Activated B cell treated with CpG ODN at 0.5 μM for 24 hours (primary cell): Measurements from ENCODE around the gene INPP4B. TPM values are rescaled to one million over a fixed set of nuclear protein-coding genes. Genes with fewer than 3 reads are reported as not detected.

ENCODE experiments used
- ATAC-seq: fragments of 200-7000 bp; cut with Tn5 transposase; one replicate; pipeline ENCODE4 v1.10.0; 2021; ENCODE audit warnings: low read depth, mild to moderate bottlenecking, moderate library complexity
- CTCF ChIA-PET: fragments of 350-600 bp; sonication (Branson Sonifier 250); formaldehyde crosslinking; loops from one replicate; lab custom pipeline; 2021; ENCODE audit warnings: antibody characterized with exemption; lab: Charles Lee
- POLR2A ChIA-PET: fragments of 350-600 bp; sonication (Branson Sonifier 250); formaldehyde crosslinking; loops from one replicate; lab custom pipeline; 2021; ENCODE audit warnings: antibody characterized with exemption; lab: Charles Lee
- DNase-seq: peaks from one replicate; pipeline ENCODE4 v3.0.0; 2022
- H3K27ac Mint-ChIP-seq: one replicate; pipeline ENCODE4 v1.8.0; 2020; ENCODE audit warnings: mixed read lengths
- H3K27me3 Mint-ChIP-seq: one replicate; pipeline ENCODE4 v1.8.0; 2021; ENCODE audit warnings: mixed read lengths
- H3K36me3 Mint-ChIP-seq: one replicate; pipeline ENCODE4 v1.8.0; 2021; ENCODE audit warnings: low read depth, mixed read lengths
- H3K4me1 Mint-ChIP-seq: one replicate; pipeline ENCODE4 v1.8.0; 2021; ENCODE audit warnings: mixed read lengths
- H3K4me3 Mint-ChIP-seq: one replicate; pipeline ENCODE4 v1.8.0; 2020; ENCODE audit warnings: mild to moderate bottlenecking, mixed read lengths
- H3K9me3 Mint-ChIP-seq: one replicate; pipeline ENCODE4 v1.8.0; 2020; ENCODE audit warnings: mixed read lengths
- intact Hi-C: fragments of 100-400 bp; cut with micrococcal nuclease; formaldehyde crosslinking; loops from one replicate; pipeline ENCODE4 v1.15.1; 2024
- total RNA-seq: library from RNA; stranded (reverse); gene quantifications from 2 replicates; pipeline ENCODE4 v1.2.3, GENCODE V29; 2022
- TF ChIP-seq, protein P1 (sequence below): fragments of 200-600 bp; IDR thresholded peaks from one replicate; pipeline ENCODE4 v1.8.0; 2022; ENCODE audit warnings: antibody characterized with exemption, mild to moderate bottlenecking

INPP4B gene
- total RNA-seq, 1 donor from 2014 or later: 0.11 TPM

DNA sequence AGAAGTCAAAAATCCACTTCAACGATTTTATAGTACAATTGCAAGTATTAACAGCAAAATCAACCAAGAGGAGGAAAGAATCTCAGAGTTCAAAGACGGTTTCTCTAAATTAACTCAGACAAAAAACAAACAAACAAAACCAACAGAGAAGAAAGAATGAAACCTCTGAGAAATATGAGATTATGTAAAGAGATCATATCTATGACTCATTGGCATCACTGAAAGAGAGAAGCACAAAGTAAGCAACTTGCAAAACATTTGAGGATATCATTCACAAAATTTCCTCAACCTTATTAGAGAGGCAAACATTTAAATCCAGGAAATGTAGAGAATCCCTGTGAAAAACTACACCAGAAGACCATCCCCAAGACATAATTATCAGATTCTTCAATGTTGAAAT is 370.4 kb downstream of the INPP4B start:
- H3K4me1 Mint-ChIP-seq: no peaks in the 10 kb centered on the region
- intact Hi-C loops: no loop called here
- ChIA-PET POLR2A (no interaction called here), CTCF (no interaction called here)
- H3K27ac Mint-ChIP-seq: no peak overlapping the region
- no peaks in the 10 kb centered on the region for H3K36me3 Mint-ChIP-seq
- no peak overlapping the region for H3K4me3 Mint-ChIP-seq
- H3K27me3 Mint-ChIP-seq: no peaks in the 10 kb centered on the region
- no peaks in the 10 kb centered on the region for H3K9me3 Mint-ChIP-seq
- ATAC-seq: no peak
- DNase-seq: no peak
- TF ChIP-seq, protein P1, sequence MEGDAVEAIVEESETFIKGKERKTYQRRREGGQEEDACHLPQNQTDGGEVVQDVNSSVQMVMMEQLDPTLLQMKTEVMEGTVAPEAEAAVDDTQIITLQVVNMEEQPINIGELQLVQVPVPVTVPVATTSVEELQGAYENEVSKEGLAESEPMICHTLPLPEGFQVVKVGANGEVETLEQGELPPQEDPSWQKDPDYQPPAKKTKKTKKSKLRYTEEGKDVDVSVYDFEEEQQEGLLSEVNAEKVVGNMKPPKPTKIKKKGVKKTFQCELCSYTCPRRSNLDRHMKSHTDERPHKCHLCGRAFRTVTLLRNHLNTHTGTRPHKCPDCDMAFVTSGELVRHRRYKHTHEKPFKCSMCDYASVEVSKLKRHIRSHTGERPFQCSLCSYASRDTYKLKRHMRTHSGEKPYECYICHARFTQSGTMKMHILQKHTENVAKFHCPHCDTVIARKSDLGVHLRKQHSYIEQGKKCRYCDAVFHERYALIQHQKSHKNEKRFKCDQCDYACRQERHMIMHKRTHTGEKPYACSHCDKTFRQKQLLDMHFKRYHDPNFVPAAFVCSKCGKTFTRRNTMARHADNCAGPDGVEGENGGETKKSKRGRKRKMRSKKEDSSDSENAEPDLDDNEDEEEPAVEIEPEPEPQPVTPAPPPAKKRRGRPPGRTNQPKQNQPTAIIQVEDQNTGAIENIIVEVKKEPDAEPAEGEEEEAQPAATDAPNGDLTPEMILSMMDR: no peak

DNA sequence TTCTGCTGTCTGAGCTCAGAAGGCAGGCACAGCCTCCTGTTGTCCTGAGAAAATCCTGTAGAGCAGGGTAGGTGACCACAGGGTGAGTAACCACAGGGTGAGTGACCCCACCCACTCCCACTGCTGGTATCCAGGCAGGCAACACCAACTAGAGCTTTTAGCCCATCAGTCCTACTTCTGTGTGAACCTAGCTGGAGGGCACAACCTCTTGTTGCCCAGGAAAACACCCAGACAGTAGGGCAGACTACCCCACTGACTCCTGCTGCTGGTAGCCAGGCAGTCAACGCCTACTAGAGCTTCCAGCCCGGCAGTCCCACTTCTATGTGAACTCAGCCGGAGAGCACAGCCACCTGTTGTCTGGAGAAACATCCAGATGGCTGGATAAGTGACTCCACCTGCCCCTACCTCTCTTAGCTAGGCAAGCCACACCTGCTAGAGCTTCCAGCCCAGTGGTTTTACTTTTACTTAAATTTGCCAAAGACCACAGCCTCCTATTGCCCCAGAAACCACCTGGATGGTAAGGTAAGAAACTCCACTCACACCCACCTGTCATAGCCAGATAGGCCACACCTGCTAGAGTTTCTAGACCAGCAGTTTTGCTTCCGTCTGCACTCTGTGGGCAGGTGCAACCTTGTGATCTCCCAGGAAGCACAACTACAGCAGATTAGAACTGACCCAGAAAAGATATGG is 371.6 kb downstream of the INPP4B start:
- intact Hi-C loops: no loop called here
- ATAC-seq (no peak), DNase-seq (no peak)
- Mint-ChIP-seq H3K9me3 (no peaks in the 10 kb centered on the region), H3K4me3 (no peak overlapping the region), H3K36me3 (no peaks in the 10 kb centered on the region), H3K27me3 (no peaks in the 10 kb centered on the region), H3K4me1 (no peaks in the 10 kb centered on the region), H3K27ac (no peak overlapping the region)
- POLR2A ChIA-PET: no interaction called here
- CTCF ChIA-PET: no interaction called here
- TF ChIP-seq, protein P1: no peak

DNA sequence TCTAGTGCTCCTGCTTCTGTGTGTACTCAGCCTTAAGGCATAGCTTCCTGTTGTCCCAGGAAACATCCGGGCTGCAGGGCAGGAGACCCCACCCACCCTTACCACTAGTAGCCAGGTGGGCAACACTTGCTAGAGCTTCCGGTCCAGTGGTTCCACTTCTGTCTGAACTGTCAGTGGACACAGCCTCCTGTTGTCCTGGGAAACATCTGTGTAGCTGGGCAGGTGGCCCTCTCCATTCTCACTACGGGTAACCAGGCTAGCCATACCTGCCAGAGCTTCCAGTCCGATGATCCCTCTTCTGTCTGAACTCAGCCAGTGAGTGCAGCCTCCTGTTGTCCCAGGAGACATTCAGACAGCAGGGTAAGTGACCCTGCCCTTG is 372.2 kb downstream of the INPP4B start:
- H3K27me3 Mint-ChIP-seq: no peaks in the 10 kb centered on the region
- H3K4me3 Mint-ChIP-seq: no peak overlapping the region
- ChIA-PET POLR2A (no interaction called here), CTCF (no interaction called here)
- DNase-seq (no peak), ATAC-seq (no peak)
- H3K9me3 Mint-ChIP-seq: no peaks in the 10 kb centered on the region
- no peaks in the 10 kb centered on the region for H3K4me1 Mint-ChIP-seq
- TF ChIP-seq, protein P1: no peak
- H3K36me3 Mint-ChIP-seq: no peaks in the 10 kb centered on the region
- intact Hi-C loops: no loop called here
- no peak overlapping the region for H3K27ac Mint-ChIP-seq

DNA sequence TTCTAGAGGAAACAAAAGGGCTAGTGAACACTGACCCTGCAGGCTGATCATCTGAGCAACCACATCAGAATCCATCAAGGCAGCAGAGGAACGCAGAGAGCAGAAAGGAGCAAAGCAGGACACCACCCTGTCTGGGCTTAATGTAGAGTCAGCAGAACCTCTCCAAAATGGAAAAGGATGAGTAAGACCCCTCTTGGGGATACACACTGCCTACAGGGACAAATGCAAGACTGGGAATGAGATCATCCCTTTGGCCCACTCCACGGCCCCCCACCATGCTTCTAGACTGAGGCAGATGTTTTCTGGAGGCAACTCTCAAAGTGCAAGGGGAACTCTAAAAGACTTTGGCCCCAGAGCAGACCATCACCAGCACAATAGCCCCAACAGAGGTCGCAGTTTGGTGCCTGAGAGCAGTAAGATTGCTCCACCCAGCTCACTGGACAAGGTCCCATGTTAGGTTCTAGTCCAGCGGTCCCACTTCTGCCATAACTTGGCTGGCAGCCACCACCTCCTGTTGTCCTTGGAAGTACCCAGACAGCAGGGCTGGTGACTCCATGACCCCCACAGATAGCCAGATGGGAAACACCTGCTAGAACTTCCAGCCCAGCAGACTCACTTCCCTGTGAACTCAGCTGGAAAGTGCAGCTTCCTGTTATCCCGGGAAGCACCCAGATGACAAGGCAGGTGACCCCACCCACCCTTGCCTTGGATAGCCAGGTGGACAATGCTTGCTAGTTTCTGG is 372.7 kb downstream of the INPP4B start:
- intact Hi-C loops: no loop called here
- CTCF ChIA-PET: no interaction called here
- no peak overlapping the region for H3K4me3 Mint-ChIP-seq

DNA sequence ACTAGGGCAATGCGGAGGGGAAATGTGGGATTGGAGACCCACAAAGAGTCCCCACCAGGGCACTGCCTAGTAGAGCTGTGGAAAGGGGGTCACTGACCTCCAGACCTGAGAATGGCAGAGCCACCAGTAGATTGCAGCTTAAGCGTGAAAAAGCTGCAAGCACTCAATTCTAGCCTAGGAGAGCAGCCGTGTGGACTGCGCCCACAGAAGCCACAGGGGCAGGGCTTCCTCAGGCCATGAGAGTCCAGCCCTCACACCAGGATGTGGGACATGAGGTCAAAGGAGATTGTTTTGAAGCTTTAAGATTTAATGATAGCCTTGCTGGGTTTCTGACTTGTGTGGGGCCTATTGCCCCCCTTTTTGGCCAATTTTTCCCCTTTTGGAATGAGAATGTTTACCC is 379.0 kb downstream of the INPP4B start:
- no peak overlapping the region for H3K4me3 Mint-ChIP-seq
- no peak overlapping the region for H3K27ac Mint-ChIP-seq
- no peak for DNase-seq
- TF ChIP-seq, protein P1: no peak
- ChIA-PET POLR2A (no interaction called here), CTCF (no interaction called here)
- no peak for ATAC-seq
- no peaks in the 10 kb centered on the region for H3K27me3 Mint-ChIP-seq
- H3K36me3 Mint-ChIP-seq: no peaks in the 10 kb centered on the region
- intact Hi-C loops: no loop called here
- H3K4me1 Mint-ChIP-seq: no peaks in the 10 kb centered on the region
- no peaks in the 10 kb centered on the region for H3K9me3 Mint-ChIP-seq

More for the DNA sequence above, 372.7 kb downstream of the INPP4B start:
- DNase-seq: no peak
- Mint-ChIP-seq H3K27me3 (no peaks in the 10 kb centered on the region), H3K27ac (no peak overlapping the region), H3K36me3 (no peaks in the 10 kb centered on the region), H3K4me1 (no peaks in the 10 kb centered on the region), H3K9me3 (no peaks in the 10 kb centered on the region)
- TF ChIP-seq, protein P1: no peak
- ATAC-seq: no peak
- POLR2A ChIA-PET: no interaction called here
